Measurements from ENCODE around the gene WNT11.

Gene WNT11

DNA sequence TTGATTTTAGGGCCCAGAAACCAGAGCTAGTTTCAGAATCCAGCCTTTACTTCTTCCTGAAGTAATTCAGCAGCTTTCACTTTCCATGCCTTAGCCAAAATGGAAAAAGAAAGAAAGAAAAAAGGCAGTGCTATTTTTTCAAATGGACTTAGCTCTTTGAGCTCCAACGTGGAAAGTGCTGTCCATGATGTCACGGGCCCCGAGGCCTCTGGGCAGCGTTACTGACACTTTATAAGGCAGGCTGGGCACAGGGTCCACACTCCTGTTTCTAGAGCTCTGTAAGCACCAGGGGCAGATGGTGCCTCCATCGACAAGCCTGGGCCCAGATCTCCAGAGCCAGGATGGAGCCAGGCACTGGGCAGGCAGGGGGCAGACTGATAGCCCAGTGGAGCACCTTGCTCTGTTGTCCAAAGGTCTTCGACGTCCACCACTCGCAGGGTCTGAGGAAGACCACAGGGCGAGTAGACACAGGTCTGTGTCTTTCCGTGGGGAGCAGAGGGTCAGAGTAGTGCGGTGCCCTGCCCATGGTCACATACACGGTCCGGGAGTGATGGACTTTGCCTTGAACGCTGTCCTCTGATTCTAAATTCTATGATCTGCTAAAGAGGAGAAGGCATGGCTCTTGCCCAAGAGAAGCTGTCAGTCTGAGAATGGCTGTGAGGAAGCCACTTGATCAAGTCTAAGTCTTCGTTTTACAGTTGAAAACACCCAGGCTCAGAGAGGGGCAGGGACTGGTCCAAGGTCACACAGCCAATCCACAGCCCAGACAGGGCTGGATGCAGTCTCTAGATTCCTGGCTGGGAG, 22.0 kb upstream of the WNT11 start:
- Histone ChIP-seq H3K14ac (ENCODE audit: low read length) (no peak overlapping the region), H3K4me1 (ENCODE audit: control insufficient read depth in 1 of 2, insufficient read depth in 2 of 2, low read length in 2 of 2) (peaks cover 2 to 8% of the 10 kb centered on the region in 2 experiments), H3K4ac (ENCODE audit: low read depth, low read length) (no peak overlapping the region), H3K36me3 (ENCODE audit: control insufficient read depth in 1 of 2, insufficient read depth in 2 of 2, low read length in 2 of 2) (no peaks in the 10 kb centered on the region), H3K27me3 (ENCODE audit: insufficient read depth, low read length) (no peaks in the 10 kb centered on the region), H3K9ac (ENCODE audit: low read length) (no peak overlapping the region), H2BK120ac (ENCODE audit: insufficient read depth, low read length, poor library complexity) (no peak overlapping the region), H2BK5ac (ENCODE audit: low read depth, low read length, poor library complexity) (no peak overlapping the region), H3K23ac (ENCODE audit: low read length) (no peak overlapping the region), H4K8ac (ENCODE audit: low read depth, low read length) (no peak overlapping the region), H3K4me2 (ENCODE audit: low read length) (no peak overlapping the region), H4K12ac (ENCODE audit: low read depth, low read length) (no peak overlapping the region), H3K79me1 (ENCODE audit: low read length) (no peaks in the 10 kb centered on the region), H3K27ac (ENCODE audit: low read depth, low read length) (no peak overlapping the region), H3K9me3 (ENCODE audit: insufficient read depth, low read depth, low read length) (no peaks in the 10 kb centered on the region), H4K91ac (ENCODE audit: low read depth, low read length) (no peak overlapping the region), H2AK5ac (ENCODE audit: low read length) (no peak overlapping the region), H3K4me3 (ENCODE audit: low read depth, low read length) (no peak overlapping the region), H2BK12ac (ENCODE audit: low read length) (no peak overlapping the region), H2AFZ (ENCODE audit: insufficient read depth, low read length, poor library complexity) (no peak overlapping the region), H3K79me2 (ENCODE audit: control insufficient read depth, insufficient read depth, low read length, poor library complexity) (no peaks in the 10 kb centered on the region), H3K18ac (ENCODE audit: low read length) (no peak overlapping the region)
- no peak for DNase-seq
- no CpG with 5 or more reads among the region's 15 CpGs for WGBS (ENCODE audit: extremely low coverage, insufficient coverage, insufficient read length)

GRCh38 chr11:76226626-76227025, 20.3 kb upstream of the WNT11 start:
- no peak overlapping the region for H2AFZ ChIP-seq (ENCODE audit: insufficient read depth, low read length, poor library complexity)
- H4K12ac ChIP-seq (ENCODE audit: low read depth, low read length), result no peak overlapping the region
- no peaks in the 10 kb centered on the region for H3K79me2 ChIP-seq (ENCODE audit: control insufficient read depth, insufficient read depth, low read length, poor library complexity)
- H3K27ac ChIP-seq (ENCODE audit: low read depth, low read length), result no peak overlapping the region
- H3K18ac ChIP-seq (ENCODE audit: low read length), result no peak overlapping the region
- no peak overlapping the region for H4K8ac ChIP-seq (ENCODE audit: low read depth, low read length)
- H4K91ac ChIP-seq (ENCODE audit: low read depth, low read length), result no peak overlapping the region
- no peak overlapping the region for H3K4me2 ChIP-seq (ENCODE audit: low read length)
- no peaks in the 10 kb centered on the region for H3K27me3 ChIP-seq (ENCODE audit: insufficient read depth, low read length)
- H2BK5ac ChIP-seq (ENCODE audit: low read depth, low read length, poor library complexity), result no peak overlapping the region
- peaks cover 0 to 6% of the 10 kb centered on the region in 2 experiments for H3K4me1 ChIP-seq (ENCODE audit: control insufficient read depth in 1 of 2, insufficient read depth in 2 of 2, low read length in 2 of 2)
- no peak overlapping the region for H3K4ac ChIP-seq (ENCODE audit: low read depth, low read length)
- H2BK12ac ChIP-seq (ENCODE audit: low read length), result no peak overlapping the region
- H3K23ac ChIP-seq (ENCODE audit: low read length), result no peak overlapping the region
- no peak overlapping the region for H3K4me3 ChIP-seq (ENCODE audit: low read depth, low read length)
- H3K9ac ChIP-seq (ENCODE audit: low read length), result no peak overlapping the region
- no peaks in the 10 kb centered on the region for H3K36me3 ChIP-seq (ENCODE audit: control insufficient read depth in 1 of 2, insufficient read depth in 2 of 2, low read length in 2 of 2)
- H2AK5ac ChIP-seq (ENCODE audit: low read length), result no peak overlapping the region
- H3K79me1 ChIP-seq (ENCODE audit: low read length), result no peaks in the 10 kb centered on the region
- no peaks in the 10 kb centered on the region for H3K9me3 ChIP-seq (ENCODE audit: insufficient read depth, low read depth, low read length)
- no peak for DNase-seq
- no peak overlapping the region for H3K14ac ChIP-seq (ENCODE audit: low read length)
- WGBS (ENCODE audit: extremely low coverage, insufficient coverage, insufficient read length), result no CpG with 5 or more reads among the region's 3 CpGs
- no peak overlapping the region for H2BK120ac ChIP-seq (ENCODE audit: insufficient read depth, low read length, poor library complexity)

DNA sequence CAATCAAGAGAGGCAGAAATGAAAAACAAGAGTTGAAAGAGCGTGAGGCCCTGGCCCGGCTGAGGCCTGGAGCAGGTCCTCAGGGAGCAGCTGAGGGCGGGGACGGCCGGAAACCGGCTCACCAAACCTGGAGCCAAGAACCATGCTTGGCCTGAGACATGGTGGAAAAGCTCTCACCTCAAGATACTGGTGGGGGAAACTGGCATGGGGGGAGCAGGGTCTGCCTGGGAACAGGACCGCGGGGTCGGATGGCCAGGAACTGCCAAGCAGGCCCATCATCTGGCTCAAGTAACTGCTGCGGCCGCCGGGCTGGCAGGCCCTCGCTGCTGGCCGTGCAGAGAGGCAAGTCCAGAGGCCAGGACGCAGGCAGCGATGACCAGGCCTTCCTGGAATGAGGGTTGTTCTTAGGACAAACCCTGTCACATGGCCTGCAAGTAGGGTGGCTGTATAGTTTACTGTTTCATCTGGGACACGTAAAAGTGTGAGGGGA, 18.9 kb upstream of the WNT11 start:
- no peaks in the 10 kb centered on the region for H3K79me1 ChIP-seq (ENCODE audit: low read length)
- no peak overlapping the region for H3K9ac ChIP-seq (ENCODE audit: low read length)
- H3K14ac ChIP-seq (ENCODE audit: low read length), result no peak overlapping the region
- H2AK5ac ChIP-seq (ENCODE audit: low read length), result no peak overlapping the region
- no peak overlapping the region for H4K8ac ChIP-seq (ENCODE audit: low read depth, low read length)
- H2BK5ac ChIP-seq (ENCODE audit: low read depth, low read length, poor library complexity), result no peak overlapping the region
- no peak overlapping the region for H2AFZ ChIP-seq (ENCODE audit: insufficient read depth, low read length, poor library complexity)
- no peak overlapping the region for H3K4me3 ChIP-seq (ENCODE audit: low read depth, low read length)
- no peak overlapping the region for H3K27ac ChIP-seq (ENCODE audit: low read depth, low read length)
- no peak overlapping the region for H2BK12ac ChIP-seq (ENCODE audit: low read length)
- WGBS (ENCODE audit: extremely low coverage, insufficient coverage, insufficient read length), result no CpG with 5 or more reads among the region's 17 CpGs
- H3K4me1 ChIP-seq (ENCODE audit: control insufficient read depth in 1 of 2, insufficient read depth in 2 of 2, low read length in 2 of 2), result peaks cover 0 to 6% of the 10 kb centered on the region in 2 experiments
- H4K91ac ChIP-seq (ENCODE audit: low read depth, low read length), result no peak overlapping the region
- H3K27me3 ChIP-seq (ENCODE audit: insufficient read depth, low read length), result no peaks in the 10 kb centered on the region
- H3K18ac ChIP-seq (ENCODE audit: low read length), result no peak overlapping the region
- H3K36me3 ChIP-seq (ENCODE audit: control insufficient read depth in 1 of 2, insufficient read depth in 2 of 2, low read length in 2 of 2), result no peaks in the 10 kb centered on the region
- no peak overlapping the region for H3K4ac ChIP-seq (ENCODE audit: low read depth, low read length)
- no peak overlapping the region for H2BK120ac ChIP-seq (ENCODE audit: insufficient read depth, low read length, poor library complexity)
- H3K79me2 ChIP-seq (ENCODE audit: control insufficient read depth, insufficient read depth, low read length, poor library complexity), result no peaks in the 10 kb centered on the region
- no peak overlapping the region for H3K23ac ChIP-seq (ENCODE audit: low read length)
- peak in 1 of 2 donors; percentile 27 for DNase-seq
- no peak overlapping the region for H3K4me2 ChIP-seq (ENCODE audit: low read length)
- no peak overlapping the region for H4K12ac ChIP-seq (ENCODE audit: low read depth, low read length)
- no peaks in the 10 kb centered on the region for H3K9me3 ChIP-seq (ENCODE audit: insufficient read depth, low read depth, low read length)

DNA sequence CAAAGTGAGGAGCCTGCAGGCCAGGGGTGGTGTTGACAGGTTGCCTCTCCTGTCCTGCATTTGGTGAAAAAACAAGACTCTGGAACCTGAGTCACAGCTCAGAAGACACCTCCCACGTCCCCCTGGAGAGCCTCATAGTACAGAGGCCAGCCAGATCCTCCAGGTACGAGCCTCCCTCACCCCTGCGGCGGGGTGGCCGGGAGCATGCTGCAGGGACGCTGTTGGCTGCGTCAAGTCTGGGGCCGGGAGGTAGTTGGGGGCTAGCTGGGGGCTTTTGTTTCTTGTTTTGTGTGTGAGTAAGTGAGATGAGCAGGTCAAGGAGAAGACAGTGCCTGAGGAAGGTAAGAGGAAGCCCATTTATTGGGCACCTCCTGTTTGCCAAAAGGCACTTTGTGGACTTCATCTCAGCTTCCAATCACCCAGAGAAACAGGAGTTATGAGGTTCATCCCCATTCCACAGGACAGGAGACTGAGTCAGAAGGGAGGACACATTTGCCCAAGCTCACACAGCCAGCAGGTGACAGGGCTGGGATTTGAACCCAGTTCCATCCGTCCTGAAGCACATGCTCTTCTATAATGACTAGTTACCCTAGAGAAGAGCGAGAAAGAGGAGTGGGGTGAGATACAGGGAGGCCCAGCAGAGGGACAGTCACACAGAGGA, 18.3 kb upstream of the WNT11 start:
- no CpG with 5 or more reads among the region's 10 CpGs for WGBS (ENCODE audit: extremely low coverage, insufficient coverage, insufficient read length)

More for the DNA sequence above, 18.3 kb upstream of the WNT11 start:
- Histone ChIP-seq H3K9ac (ENCODE audit: low read length) (no peak overlapping the region), H3K4me1 (ENCODE audit: control insufficient read depth in 1 of 2, insufficient read depth in 2 of 2, low read length in 2 of 2) (peaks cover 0 to 6% of the 10 kb centered on the region in 2 experiments), H4K12ac (ENCODE audit: low read depth, low read length) (no peak overlapping the region), H2AFZ (ENCODE audit: insufficient read depth, low read length, poor library complexity) (no peak overlapping the region), H3K36me3 (ENCODE audit: control insufficient read depth in 1 of 2, insufficient read depth in 2 of 2, low read length in 2 of 2) (no peaks in the 10 kb centered on the region), H3K18ac (ENCODE audit: low read length) (no peak overlapping the region), H3K79me1 (ENCODE audit: low read length) (no peaks in the 10 kb centered on the region), H3K4me3 (ENCODE audit: low read depth, low read length) (no peak overlapping the region), H2AK5ac (ENCODE audit: low read length) (no peak overlapping the region), H3K79me2 (ENCODE audit: control insufficient read depth, insufficient read depth, low read length, poor library complexity) (no peaks in the 10 kb centered on the region), H3K4ac (ENCODE audit: low read depth, low read length) (no peak overlapping the region), H3K23ac (ENCODE audit: low read length) (no peak overlapping the region), H3K14ac (ENCODE audit: low read length) (no peak overlapping the region), H2BK12ac (ENCODE audit: low read length) (no peak overlapping the region), H2BK120ac (ENCODE audit: insufficient read depth, low read length, poor library complexity) (no peak overlapping the region), H3K27ac (ENCODE audit: low read depth, low read length) (no peak overlapping the region), H3K27me3 (ENCODE audit: insufficient read depth, low read length) (no peaks in the 10 kb centered on the region), H4K8ac (ENCODE audit: low read depth, low read length) (no peak overlapping the region), H4K91ac (ENCODE audit: low read depth, low read length) (no peak overlapping the region), H3K9me3 (ENCODE audit: insufficient read depth, low read depth, low read length) (no peaks in the 10 kb centered on the region), H3K4me2 (ENCODE audit: low read length) (no peak overlapping the region), H2BK5ac (ENCODE audit: low read depth, low read length, poor library complexity) (no peak overlapping the region)
- no peak for DNase-seq
